Raji (cell line): ENCODE measurements around the gene SFT2D2.

Source experiments
- POLR2A ChIP-seq: IDR thresholded peaks from 2 replicates; pipeline ENCODE4 v1.6.1; 2011; ENCODE audit warnings: low read depth, low read length, control low read depth; ENCODE audit not compliant: insufficient read depth

SFT2D2 gene

DNA sequence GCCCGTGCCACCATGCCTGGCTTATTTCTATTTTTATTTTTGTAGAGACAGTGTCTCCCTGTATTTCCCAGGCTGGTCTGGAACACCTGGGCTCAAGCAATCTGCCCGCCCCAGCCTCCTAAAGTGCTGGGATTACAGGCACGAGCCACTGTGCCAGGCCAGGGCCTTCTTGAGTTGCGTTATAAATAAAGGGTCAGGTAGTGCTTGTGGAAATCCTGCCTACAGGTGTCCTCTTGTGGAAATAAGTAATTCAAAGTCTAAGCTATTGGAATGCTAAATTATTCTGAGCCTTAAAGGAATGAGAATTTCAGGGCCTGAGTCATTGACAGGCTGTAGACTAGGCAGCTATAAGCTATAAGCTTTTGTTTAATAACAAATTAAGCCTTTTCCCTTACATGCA, 8.1 kb upstream of the SFT2D2 start:
- TF ChIP-seq POLR2A: no peak

DNA sequence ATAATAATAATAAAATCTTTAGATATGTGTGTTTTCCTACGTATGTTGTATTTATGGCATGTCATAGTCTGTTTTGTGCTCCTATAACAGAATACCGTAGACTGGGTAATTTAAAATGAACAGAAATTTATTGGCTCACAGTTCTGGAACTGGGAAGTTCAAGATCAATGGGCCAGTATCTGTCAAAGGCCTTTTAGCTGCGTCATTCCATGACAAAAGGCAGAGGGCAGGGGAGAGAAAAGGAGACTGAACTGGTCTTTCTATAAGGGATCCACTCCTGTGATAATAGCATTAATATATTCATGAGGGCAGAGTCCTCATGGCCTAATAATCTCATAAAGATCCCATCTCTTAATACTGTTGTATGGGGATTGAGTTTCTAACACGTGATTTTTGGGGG, 7.1 kb upstream of the SFT2D2 start:
- no peak for TF ChIP-seq POLR2A

DNA sequence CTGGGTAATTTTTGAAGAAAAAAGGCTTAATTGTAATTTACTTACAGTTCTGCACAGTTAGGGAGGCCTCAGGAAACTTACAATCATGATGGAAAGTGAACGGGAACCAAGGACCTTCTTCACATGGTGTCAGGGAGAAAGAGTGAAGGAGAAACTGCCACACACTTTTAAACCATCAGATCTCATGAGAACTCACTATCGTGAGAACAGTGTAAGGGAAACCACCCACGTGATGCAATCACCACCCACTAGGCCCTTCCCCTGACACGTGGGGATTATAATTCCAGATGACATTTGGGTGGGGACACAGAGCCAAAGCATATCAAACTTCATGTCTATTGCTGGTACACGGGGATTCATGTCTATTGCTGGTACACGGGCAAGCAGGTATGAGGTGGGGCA, 5.3 kb upstream of the SFT2D2 start:
- no peak for TF ChIP-seq POLR2A

DNA sequence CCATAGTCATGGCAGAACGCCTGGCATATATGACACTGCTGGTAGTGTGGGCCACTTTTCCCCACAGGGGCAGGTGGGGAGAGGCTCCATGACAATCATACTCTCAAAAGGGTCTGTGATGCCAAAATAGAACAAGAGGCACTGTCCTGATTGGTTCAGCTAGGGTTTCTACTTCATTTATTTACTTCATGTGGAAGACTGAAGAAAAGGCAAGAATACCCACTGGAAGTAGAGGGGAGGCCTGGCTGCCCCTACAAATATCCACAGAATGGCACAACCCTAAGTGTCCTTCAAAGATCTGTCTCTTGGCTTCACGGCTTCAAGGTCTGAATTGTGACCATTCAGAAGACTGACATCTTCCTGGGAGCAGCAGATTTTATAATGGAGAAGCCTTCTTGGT, 4.5 kb upstream of the SFT2D2 start:
- no peak for TF ChIP-seq POLR2A

DNA sequence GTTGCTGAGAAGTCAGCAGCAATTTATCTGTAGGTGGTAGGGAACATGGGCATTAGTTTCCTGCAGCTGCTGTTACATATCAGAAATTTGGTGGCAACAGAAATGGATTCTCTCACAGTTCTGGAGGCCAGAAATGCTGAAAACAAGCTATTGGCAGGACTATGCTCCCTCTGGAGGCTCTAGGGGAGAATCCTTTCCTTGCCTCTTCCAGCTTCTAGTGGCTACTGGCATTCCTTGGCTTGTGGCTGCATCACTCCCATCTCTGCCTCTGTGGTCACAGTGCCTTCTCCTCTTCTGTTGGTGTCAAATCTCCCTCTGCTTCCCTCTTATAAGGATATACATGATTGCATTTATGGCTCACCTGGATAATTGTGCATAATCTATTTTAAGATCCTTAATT, 2.5 kb upstream of the SFT2D2 start:
- no peak for TF ChIP-seq POLR2A

DNA sequence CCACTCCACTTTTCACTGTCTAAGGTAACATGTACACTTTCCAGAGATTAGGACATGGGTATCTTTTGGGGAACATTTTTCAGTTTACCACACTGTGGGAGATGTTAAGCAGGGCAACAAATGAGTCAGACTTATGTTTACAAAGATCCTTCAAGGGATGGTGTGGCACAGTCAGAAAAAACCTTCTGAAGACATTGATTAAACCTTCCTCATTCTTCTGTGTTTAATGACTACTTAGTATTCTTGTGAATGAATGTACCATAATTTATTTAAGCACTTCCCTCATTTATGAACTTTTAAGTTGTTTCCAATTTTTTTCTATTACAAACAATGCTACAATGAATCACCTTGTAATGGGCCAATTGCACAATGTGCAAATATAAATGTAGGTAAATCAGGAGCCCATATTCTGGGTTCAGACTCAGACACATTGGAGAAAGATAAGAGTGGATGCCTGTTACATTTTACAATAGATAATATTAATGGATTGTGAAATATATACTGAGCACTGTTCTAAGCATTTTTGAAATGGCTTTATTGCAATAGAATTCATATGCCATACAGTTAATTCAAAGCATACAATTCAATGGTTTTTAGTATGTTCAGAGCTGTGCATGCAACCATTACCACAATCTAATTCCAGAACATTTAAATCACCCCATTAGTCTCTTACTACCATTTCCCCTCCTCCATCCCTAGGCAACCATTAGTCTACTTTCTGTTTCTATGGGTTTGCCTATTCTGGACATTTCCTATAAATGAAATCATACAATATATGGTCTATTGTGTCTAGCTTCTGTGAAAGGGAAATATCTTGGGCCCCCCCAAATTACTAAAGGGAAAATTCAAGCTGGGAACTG, 1.9 kb upstream of the SFT2D2 start:
- no peak for TF ChIP-seq POLR2A

DNA sequence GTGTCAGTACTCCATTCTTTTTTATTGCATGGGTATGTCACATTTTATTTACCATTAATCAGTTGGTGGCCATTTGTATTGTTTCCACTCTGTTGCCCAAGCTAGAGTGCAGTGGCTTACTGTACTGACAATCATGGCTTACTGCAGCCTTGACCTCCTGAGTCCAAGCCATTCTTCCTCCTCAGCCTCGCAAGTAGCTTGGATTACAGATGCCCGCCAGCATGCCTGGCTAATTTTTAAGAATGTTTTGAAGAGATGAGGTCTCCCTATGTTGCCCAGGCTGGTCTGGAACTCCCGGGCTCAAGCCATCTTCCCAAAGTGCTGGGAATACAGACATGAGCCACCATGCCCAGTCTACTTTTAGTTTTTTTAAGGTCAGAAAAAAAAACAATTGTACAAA, 813 bp upstream of the SFT2D2 start:
- no peak for TF ChIP-seq POLR2A

DNA sequence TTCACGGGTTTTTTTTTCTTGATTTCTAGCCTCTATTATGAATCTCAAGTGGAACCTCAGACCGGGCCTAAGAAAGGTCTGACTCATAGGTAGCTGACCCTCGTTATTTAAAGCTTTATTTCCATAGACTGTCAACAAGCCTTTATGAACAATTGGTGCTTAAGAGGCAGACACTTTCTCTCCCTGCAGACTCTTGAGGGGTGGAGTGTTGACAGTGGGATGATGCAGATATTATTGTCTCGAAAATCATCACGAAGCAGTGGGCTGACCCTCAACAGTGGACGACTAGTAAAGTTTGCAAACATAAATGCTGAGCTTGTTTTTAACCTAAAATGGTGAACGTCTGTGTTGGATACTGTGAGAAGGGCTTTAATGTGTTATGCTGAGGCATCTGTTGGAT, 1.8 kb downstream of the SFT2D2 start:
- TF ChIP-seq POLR2A: no peak

DNA sequence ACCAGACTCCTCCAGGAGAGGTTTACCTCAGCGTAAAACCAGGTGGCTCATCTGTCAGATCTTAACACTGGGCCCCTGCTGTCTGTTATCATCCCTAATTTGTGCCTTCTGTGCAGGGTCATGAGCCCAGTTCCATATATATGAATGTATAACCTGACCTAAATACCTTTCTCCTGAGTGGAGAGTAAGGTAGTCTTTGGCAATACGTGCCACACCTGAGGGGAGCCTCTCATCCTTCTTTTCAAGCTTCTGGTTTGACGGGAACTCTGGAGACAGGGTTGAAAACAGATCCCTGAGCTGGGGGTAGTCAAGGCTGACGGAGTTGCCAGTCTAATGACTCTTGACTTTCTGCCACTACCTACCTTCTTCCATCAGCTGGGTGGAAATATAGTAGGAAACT, 4.1 kb downstream of the SFT2D2 start:
- no peak for TF ChIP-seq POLR2A

DNA sequence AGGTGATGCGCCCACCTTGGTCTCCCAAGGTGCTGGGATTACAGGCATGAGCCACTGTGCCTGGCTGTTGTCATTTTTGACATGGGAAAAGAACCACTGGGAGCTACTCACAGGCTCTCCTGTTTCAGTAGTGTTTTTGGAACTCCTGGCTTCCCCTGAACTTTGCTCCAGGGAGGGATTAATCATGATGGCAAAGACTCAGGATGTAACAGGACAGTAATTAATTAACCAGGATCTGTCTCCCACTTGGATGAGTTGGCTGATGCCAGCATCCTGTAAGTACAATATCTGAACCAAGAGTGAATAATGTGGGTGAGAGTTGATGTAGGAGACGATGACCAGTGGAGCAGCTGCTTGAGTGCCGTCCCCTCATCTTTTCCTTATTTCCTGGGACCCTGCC, 4.9 kb downstream of the SFT2D2 start:
- no peak for TF ChIP-seq POLR2A

DNA sequence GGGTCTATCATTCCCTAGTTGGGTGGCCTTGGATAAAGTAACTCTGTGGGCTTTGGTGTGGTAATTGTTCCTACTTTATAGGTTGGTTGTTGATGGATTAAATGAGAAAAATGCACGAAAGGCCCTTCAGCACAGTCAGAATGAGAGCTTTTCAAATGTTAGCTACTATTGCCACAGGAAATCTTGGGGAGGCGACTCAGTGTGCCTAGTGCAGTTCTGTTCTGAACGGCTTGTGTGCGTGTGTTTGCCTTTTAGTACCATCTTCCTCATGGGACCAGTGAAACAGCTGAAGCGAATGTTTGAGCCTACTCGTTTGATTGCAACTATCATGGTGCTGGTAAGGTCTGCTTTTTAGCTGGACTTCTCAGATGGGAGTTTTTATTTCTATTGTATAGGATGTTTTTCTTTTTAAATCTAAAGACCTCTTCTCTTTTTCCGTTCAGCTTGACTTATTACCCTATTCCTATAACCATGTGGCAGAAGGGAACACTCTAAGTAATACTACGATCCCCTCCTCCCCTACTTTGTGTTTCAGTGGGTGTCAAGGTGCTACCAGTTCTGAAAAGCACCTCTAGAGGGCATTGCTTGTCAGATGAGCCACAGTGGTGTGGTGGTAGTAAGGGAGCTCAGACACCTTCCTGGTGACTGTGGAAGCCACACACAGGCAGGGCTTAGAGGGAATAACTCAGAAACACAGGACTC, 9.2 kb downstream of the SFT2D2 start:
- TF ChIP-seq POLR2A: no peak

DNA sequence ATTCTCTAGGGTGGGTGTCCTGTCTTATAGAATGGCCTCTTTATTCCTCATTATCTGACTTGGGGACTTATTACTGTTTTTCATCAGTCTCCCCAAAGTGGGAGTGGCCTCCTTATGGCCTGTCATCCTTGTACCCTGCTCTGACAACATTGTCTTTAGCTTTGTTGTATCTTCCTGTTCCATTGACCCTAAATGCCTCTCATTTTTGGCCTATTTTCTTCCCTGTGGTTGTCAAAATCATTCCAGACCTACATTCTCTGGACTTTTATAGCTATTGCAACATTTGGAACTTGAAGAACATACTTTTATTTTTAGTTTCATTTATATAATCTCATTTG, 9.7 kb downstream of the SFT2D2 start:
- TF ChIP-seq POLR2A: no peak

DNA sequence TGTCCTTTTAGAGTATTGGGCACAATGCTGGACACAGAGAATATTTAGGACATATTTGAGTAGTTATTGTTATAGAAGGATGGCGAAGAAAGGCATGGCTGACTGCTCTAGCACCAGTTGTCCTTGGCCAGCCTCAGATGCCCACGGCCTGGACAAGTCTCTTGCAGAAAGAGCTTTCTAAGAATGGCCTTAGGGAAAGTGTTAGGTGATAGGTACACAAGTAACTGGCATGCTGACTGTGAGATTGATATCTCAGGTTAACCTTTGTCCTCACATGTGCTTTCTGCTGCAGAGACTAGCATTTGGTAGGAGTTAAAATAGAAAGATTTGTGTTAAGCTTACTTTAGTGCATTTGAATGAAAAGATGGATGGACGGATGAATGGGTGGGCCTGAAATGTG, 10.1 kb downstream of the SFT2D2 start:
- no peak for TF ChIP-seq POLR2A

DNA sequence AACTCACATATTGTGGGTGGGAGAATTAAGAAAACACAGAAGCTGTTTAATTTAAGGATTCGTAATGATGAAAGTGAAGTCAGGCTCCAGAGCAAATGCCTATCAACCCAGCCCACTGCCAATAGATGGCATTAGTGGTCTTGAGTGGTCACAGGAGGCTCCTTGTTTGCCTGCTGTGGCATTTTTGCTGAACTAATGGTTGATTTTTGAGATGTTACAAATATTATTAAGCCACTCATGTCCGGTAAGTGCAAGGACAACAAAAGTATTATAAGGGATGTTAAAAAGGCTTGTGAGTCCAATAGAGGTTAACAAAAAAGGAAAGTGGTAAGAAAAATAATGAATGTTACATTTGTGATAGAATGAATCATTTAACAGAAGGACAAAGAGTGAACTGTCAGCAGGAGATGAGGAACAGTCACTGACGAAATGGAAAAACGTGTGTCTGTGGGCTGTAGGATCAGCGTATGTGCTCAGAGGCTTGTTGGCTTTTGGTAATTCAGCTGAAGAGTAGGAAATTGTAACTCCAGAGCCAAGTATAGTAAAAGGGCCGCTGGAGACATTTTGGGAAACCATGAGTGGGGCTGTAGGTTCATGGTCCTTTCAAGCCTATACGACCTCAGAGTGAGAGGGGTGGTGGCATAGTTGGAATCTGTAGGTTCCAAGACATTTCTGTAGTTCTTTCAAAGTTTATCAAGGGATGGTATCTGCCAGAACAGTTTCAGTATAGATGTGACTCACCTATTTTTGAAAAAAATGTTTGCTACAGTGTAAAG, 11.2 kb downstream of the SFT2D2 start:
- no peak for TF ChIP-seq POLR2A

DNA sequence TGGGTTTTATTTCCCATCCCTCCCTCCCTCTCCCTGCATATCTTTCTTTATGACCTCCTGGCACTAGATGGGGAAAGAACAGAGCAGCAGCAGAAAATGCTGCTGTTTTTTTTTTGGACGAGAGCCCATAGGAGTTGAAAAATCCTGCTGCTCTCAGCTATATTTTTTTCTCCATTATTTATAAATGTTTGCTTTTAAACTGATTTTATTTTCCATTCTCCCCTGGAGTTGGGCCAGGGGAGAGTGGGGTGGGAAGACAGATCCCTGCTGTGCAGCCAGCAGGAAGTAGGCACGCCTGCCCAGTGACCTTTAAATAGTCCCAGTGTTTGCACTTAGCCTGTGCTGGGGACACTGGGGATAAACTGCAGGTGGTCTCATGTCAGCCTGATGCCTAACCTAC, 17.4 kb downstream of the SFT2D2 start:
- TF ChIP-seq POLR2A: no peak
